ENCODE measurements around the gene SLBP.

Gene SLBP

GRCh38 chr4:1725521-1725920, 13.4 kb upstream of the SLBP start:
- DNase-seq, result no peak

GRCh38 chr4:1723131-1723801, 11.1 kb upstream of the SLBP start:
- no peak for DNase-seq

GRCh38 chr4:1722551-1723118, 10.5 kb upstream of the SLBP start:
- no peak for DNase-seq

- DNase-seq, result no peak
Measured at GRCh38 chr4:1721666-1722550, 9.8 kb upstream of the SLBP start.

- DNase-seq, result peak; percentile 91
Measured at GRCh38 chr4:1721003-1721665, 9.0 kb upstream of the SLBP start, which contains the start of the genes TACC3 and TMEM129. TSS of gene TACC3 (plus strand) at chr4:1721521. CDS start at chr4:1723422, 1,901 bp downstream. TSS of gene TMEM129 (minus strand) at chr4:1721323. CDS start at chr4:1720837, 486 bp downstream.

GRCh38 chr4:1720163-1720983, 8.3 kb upstream of the SLBP start:
- DNase-seq, result no peak

DNA sequence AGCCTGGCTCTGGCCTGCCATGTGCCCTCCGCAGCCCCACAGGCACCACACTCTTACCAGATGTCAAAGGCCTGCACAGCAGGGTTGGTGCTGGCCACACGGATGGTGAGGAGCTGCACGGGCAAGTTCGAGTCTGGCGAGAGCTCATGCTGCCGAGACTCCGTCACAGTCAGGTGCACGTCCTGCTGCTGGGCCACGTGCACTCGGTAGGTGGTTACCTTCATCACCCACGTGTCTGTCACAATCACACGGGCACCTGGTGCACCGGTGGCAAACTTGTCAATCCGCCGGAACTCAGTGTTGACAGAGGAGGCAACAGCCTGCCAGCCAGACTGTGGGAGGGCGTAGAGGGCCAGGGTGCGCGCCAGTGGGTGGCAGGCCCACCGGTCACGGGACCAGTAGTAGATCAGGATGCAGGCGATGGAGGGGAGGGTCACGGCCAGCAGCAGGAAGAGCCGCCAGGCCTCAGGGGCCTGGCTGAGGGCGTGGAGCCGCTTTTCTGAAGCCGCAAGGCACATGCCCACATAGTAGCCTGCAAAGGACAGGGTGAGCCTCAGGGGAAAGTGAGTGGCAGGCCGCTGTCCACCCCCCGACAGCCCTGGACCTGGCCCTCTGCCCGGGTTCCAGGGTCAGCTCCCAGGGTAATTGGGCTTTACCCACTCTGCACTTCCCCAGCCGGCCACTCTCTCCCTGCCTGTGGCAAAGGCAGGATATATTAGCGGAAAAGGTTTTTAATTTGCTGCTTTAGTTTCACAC, 6.2 kb upstream of the SLBP start:
- no peak for DNase-seq

- no peak for DNase-seq
Measured at GRCh38 chr4:1717129-1718094, 5.3 kb upstream of the SLBP start.

DNA sequence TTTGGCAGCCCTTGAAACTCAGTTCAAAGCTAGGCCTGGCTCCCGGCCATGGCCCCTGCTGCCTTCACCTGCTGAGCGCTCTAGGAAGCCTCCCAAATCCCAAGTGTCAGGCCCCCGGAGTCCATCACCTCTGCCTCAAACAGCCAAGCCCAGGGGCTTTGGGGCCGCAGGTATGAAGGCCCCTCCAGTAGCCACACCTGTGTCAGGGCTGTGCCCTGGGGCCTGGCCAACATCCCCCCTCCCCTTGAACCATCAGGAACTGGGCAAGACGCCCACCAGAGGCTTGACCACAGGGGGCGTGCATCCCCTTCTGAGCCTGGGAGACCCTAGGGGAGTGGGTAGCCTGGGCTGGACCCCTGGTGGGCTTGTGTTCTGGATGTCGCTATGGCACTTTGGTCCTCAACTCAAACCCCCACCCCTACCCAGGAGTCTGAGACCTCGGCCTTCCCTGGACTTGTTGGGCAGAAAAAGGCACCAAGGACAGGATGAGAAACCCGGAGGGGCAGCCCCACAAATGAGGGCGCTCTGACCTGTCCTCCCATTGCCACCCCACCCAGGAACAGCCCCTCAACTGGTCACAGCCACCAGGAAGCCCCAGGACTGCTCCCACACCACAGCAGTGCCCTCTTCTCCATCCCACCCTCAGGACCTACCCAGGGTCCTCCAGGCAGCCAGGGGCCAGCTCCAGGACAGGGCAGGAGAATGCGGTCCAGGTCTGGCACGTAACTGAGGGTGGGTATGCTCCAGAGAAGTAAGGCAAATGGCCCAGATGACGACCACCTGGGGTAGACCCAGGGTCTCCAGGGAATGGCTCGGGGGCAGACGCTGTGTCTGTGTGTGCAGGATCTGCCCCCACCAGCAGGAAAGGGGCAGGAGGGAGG, 4.2 kb upstream of the SLBP start:
- DNase-seq, result no peak

GRCh38 chr4:1715002-1715758, 3.1 kb upstream of the SLBP start:
- DNase-seq, result no peak

GRCh38 chr4:1714303-1715001, 2.3 kb upstream of the SLBP start:
- DNase-seq, result no peak

- DNase-seq, result no peak
Measured at GRCh38 chr4:1713003-1713851, 1.1 kb upstream of the SLBP start.

DNA sequence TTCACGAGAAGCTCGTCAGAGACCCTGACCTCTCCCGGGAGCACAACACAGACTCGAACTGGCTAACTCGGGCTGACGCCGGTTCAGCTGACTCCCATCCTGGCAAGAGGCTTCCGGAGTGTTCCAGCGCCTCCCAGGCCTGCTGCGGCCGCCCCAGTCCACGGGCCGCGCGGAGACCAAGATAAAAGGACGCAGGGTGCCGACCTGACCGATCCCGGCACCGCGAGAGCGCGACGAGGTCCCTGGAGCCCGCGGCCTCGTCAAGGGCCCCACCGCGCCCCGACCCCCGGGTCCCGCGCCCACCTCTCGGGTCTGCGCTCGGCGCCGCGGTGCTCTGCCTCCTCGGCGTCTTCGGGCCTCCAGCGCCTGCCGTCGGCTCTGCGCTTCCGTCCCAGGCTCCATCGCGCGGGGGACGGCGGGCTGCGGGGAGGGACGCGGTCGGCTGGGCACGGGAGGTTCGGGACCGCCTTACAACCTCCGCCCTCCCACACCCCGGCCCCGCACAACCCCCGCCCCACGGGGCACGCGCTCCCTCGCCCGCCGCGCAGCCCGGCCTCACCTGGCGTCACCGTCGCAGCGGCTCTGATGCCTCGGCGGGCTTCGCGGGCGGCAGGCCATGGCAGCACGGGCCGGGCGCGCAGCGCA, 426 bp downstream of the SLBP start:
- no peak for DNase-seq

DNA sequence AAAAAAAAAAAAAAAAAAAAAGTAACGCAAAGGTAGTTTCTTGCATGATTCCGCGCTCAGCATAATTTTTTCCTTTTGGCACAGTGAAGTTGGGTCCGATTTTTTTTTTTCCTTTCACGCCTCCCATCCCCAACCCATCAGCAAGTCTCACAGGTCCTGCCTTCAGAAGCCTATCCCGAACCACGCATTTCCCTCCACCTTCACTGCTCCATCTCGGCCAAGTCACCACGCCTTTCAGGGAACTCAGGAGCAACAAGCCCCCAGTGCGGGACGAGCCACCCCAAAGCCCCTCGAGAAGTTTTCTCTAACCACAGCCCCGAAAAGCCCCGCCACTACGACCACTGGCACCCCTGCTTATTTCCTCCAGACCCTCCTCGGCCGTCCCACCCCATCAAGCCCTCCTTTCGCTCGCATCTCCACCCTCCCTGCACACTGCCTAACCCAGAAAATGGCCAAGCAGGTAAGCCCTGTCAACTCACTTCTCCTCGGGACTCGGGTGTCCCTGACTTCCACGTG, 1.0 kb downstream of the SLBP start:
- DNase-seq, result no peak

- no peak for DNase-seq
Measured at GRCh38 chr4:1708581-1708980, 3.5 kb downstream of the SLBP start.

- DNase-seq, result no peak
Measured at GRCh38 chr4:1706358-1706757, 5.8 kb downstream of the SLBP start.

Data from NCI-H2171 (cell line).